H1 (cell line): ENCODE data around the gene AIPL1. TPM values are rescaled to one million over a fixed set of nuclear protein-coding genes. Genes with fewer than 3 reads are reported as not detected.

Experiments
- CTCF ChIA-PET: fragments of 300-600 bp; sonication (Branson Sonifier 250); formaldehyde crosslinking; loops from one replicate; lab custom pipeline; 2021; ENCODE audit not compliant: partially characterized antibody; lab: Charles Lee
- POLR2A ChIA-PET: fragments of 300-600 bp; sonication (Branson Sonifier 250); formaldehyde crosslinking; loops from one replicate; lab custom pipeline; 2021; ENCODE audit warnings: inconsistent platforms; ENCODE audit not compliant: partially characterized antibody; lab: Charles Lee
- DNase-seq, 2 experiments: peaks; one replicate each; pipeline versions ENCODE4 v3.0.0 to v3.0.0-alpha.2; 2010 to 2022; ENCODE audit warnings: low spot score in 2 of 2, low read depth in 1 of 2, mixed read lengths in 1 of 2
- FAIRE-seq: peaks from 2 replicates; lab custom pipeline; 2011; peaks lifted over from hg19 to GRCh38; lab: Jason Lieb, UNC
- H2AFZ ChIP-seq: 2 replicates; pipeline ENCODE4 v1.8.1; 2012; ENCODE audit warnings: low read length, inconsistent platforms
- H2AK5ac ChIP-seq: 2 replicates; pipeline ENCODE4 v1.6.1; 2013; ENCODE audit warnings: low read depth, low read length
- H2BK120ac ChIP-seq: replicated peaks from 2 replicates; pipeline ENCODE3; 2013; ENCODE audit warnings: low read depth, low read length, inconsistent platforms
- H2BK12ac ChIP-seq: 2 replicates; pipeline ENCODE4 v1.6.1; 2013; ENCODE audit warnings: low read depth, low read length
- H2BK15ac ChIP-seq: 2 replicates; pipeline ENCODE4 v1.6.1; 2013; ENCODE audit warnings: low read length
- H2BK20ac ChIP-seq: 2 replicates; pipeline ENCODE4 v1.6.1; 2013; ENCODE audit warnings: low read length
- H2BK5ac ChIP-seq: 2 replicates; pipeline ENCODE4 v1.6.1; 2013; ENCODE audit warnings: low read depth, low read length
- H3K14ac ChIP-seq: 2 replicates; pipeline ENCODE4 v1.6.1; 2013; ENCODE audit warnings: inconsistent platforms; ENCODE audit not compliant: insufficient read length
- H3K18ac ChIP-seq: 2 replicates; pipeline ENCODE4 v1.6.1; 2013; ENCODE audit warnings: low read length; ENCODE audit errors: extremely low read depth
- H3K23ac ChIP-seq: 2 replicates; pipeline ENCODE4 v1.6.1; 2013; ENCODE audit warnings: inconsistent platforms; ENCODE audit not compliant: insufficient read length
- H3K23me2 ChIP-seq: 2 replicates; pipeline ENCODE4 v1.6.1; 2013; ENCODE audit warnings: low read depth, low read length
- H3K27ac ChIP-seq: 2 replicates; pipeline ENCODE4 v1.6.1; 2011; ENCODE audit warnings: low read depth, low read length, inconsistent platforms
- H3K27me3 ChIP-seq, 4 experiments: replicated peaks in 1 of 4; 1 replicate in 1 of 4; 2 replicates in 3 of 4; pipeline versions ENCODE4 v1.6.1 to v1.8.1; 2011 to 2013; ENCODE audit warnings: low read length in 3 of 4, mild to moderate bottlenecking in 3 of 4, inconsistent platforms in 2 of 4, mixed read lengths in 2 of 4, moderate library complexity in 1 of 4; ENCODE audit not compliant: control insufficient read depth in 3 of 4, insufficient read depth in 3 of 4; ENCODE audit errors: extremely low read depth in 1 of 4
- H3K36me3 ChIP-seq, 4 experiments: 2 replicates each; pipeline versions ENCODE4 v1.6.1 to v1.8.1; 2011 to 2013; ENCODE audit warnings: mild to moderate bottlenecking in 4 of 4, low read length in 3 of 4, moderate library complexity in 2 of 4, control low read depth in 1 of 4, inconsistent platforms in 1 of 4; ENCODE audit not compliant: insufficient read depth in 4 of 4, control insufficient read depth in 2 of 4
- H3K4ac ChIP-seq: replicated peaks from 2 replicates; pipeline ENCODE3; 2013; ENCODE audit warnings: low read length, low read depth, mixed read lengths, inconsistent platforms; ENCODE audit not compliant: insufficient read length
- H3K4me1 ChIP-seq, 4 experiments: replicated peaks in 1 of 4; 1 replicate in 1 of 4; 2 replicates in 3 of 4; pipeline versions ENCODE4 v1.6.1 to v1.8.1; 2011 to 2013; ENCODE audit warnings: low read length in 3 of 4, inconsistent platforms in 2 of 4, mixed read lengths in 1 of 4; ENCODE audit not compliant: insufficient read depth in 4 of 4, control insufficient read depth in 3 of 4
- H3K4me2 ChIP-seq, 2 experiments: 2 replicates each; pipeline versions ENCODE4 v1.6.1 to v1.8.1; 2011 to 2013; ENCODE audit warnings: low read depth in 2 of 2, low read length in 2 of 2, control low read depth in 1 of 2, inconsistent platforms in 1 of 2, mild to moderate bottlenecking in 1 of 2; ENCODE audit not compliant: insufficient read depth in 1 of 2
- H3K4me3 ChIP-seq, 4 experiments: fragments of 200-600, 300-600 bp in 1 of 4; sonication (generic), shearing (Covaris generic), sonication (Bioruptor Twin) in 1 of 4; 2 replicates each; pipeline versions ENCODE4 v1.5.1 to v1.8.1; 2011 to 2016; ENCODE audit warnings: low read length in 4 of 4, low read depth in 3 of 4, control low read depth in 2 of 4, inconsistent platforms in 2 of 4, mild to moderate bottlenecking in 2 of 4, mixed read lengths in 1 of 4, moderate library complexity in 1 of 4; ENCODE audit not compliant: insufficient read depth in 2 of 4; ENCODE audit errors: extremely low read depth in 1 of 4
- H3K56ac ChIP-seq: replicated peaks from 2 replicates; pipeline ENCODE3; 2013; ENCODE audit warnings: low read depth, mild to moderate bottlenecking, mixed read lengths, low read length, inconsistent platforms; ENCODE audit not compliant: insufficient read length
- H3K79me1 ChIP-seq: 2 replicates; pipeline ENCODE4 v1.6.1; 2013; ENCODE audit warnings: low read depth, low read length, control low read depth
- H3K79me2 ChIP-seq, 2 experiments: 2 replicates each; pipeline versions ENCODE4 v1.6.1 to v1.8.1; 2012 to 2013; ENCODE audit warnings: low read length in 2 of 2, mild to moderate bottlenecking in 2 of 2, inconsistent platforms in 1 of 2; ENCODE audit not compliant: insufficient read depth in 2 of 2, control insufficient read depth in 1 of 2
- H3K9ac ChIP-seq, 4 experiments: replicated peaks in 1 of 4; 1 replicate in 1 of 4; 2 replicates in 3 of 4; pipeline versions ENCODE4 v1.6.1 to v1.8.1; 2011 to 2013; ENCODE audit warnings: low read depth in 3 of 4, low read length in 3 of 4, control low read depth in 2 of 4, mild to moderate bottlenecking in 2 of 4, moderate library complexity in 2 of 4, inconsistent platforms in 1 of 4; ENCODE audit errors: extremely low read depth in 1 of 4
- H3K9me3 ChIP-seq, 2 experiments: 2 replicates each; pipeline versions ENCODE4 v1.6.1 to v1.8.1; 2012 to 2013; ENCODE audit warnings: mild to moderate bottlenecking in 2 of 2, moderate library complexity in 2 of 2, control low read depth in 1 of 2, inconsistent platforms in 1 of 2, low read depth in 1 of 2, low read length in 1 of 2, mixed read lengths in 1 of 2; ENCODE audit not compliant: insufficient read depth in 2 of 2
- H4K20me1 ChIP-seq, 2 experiments: replicated peaks in 1 of 2; 2 replicates each; pipeline versions ENCODE3 to v1.8.1; 2011 to 2013; ENCODE audit warnings: inconsistent platforms in 2 of 2, low read length in 2 of 2, mild to moderate bottlenecking in 1 of 2; ENCODE audit not compliant: insufficient read depth in 2 of 2, control insufficient read depth in 1 of 2
- H4K5ac ChIP-seq: 2 replicates; pipeline ENCODE4 v1.6.1; 2013; ENCODE audit warnings: low read length, low read depth, mixed read lengths, inconsistent platforms; ENCODE audit not compliant: insufficient read length
- H4K8ac ChIP-seq: 2 replicates; pipeline ENCODE4 v1.8.0; 2013; ENCODE audit warnings: mild to moderate bottlenecking, moderate library complexity, low read length, inconsistent platforms; ENCODE audit not compliant: insufficient read depth; ENCODE audit errors: extremely low read depth
- H4K91ac ChIP-seq: replicated peaks from 2 replicates; pipeline ENCODE3; 2013; ENCODE audit warnings: low read length, mixed read lengths, inconsistent platforms; ENCODE audit not compliant: insufficient read length
- ASH2L ChIP-seq: fragments of 200-600, 300-600 bp; sonication (generic); IDR thresholded peaks from one replicate; pipeline ENCODE4 v1.7.1; 2017; ENCODE audit warnings: low read length
- BCL11A ChIP-seq, 2 experiments: IDR thresholded peaks; one replicate each; pipeline ENCODE4 v1.6.1; 2011; ENCODE audit warnings: low read depth in 2 of 2, low read length in 2 of 2, mild to moderate bottlenecking in 2 of 2
- EP300 ChIP-seq, 2 experiments: IDR thresholded peaks; 1 replicate in 1 of 2; 2 replicates in 1 of 2; pipeline ENCODE4 v1.6.1; 2011 to 2012; ENCODE audit warnings: low read depth in 2 of 2, low read length in 2 of 2, mild to moderate bottlenecking in 2 of 2, borderline replicate concordance in 1 of 2, inconsistent platforms in 1 of 2, moderate library complexity in 1 of 2
- GABPA ChIP-seq: IDR thresholded peaks from 2 replicates; pipeline ENCODE4 v1.6.1; 2011; ENCODE audit warnings: mild to moderate bottlenecking, low read length, moderate library complexity, borderline replicate concordance; ENCODE audit not compliant: insufficient read depth
- POU5F1 ChIP-seq: IDR thresholded peaks from 2 replicates; pipeline ENCODE4 v1.6.1; 2011; ENCODE audit warnings: low read depth, mild to moderate bottlenecking, low read length, moderate library complexity
- SAP30 ChIP-seq: fragments of 300-600 bp; sonication (generic); IDR thresholded peaks from 2 replicates; pipeline ENCODE4 v1.7.1; 2012; ENCODE audit warnings: low read length, moderate library complexity, mild to moderate bottlenecking, inconsistent platforms; ENCODE audit not compliant: insufficient read depth, insufficient replicate concordance
- SIN3A ChIP-seq, 2 experiments: IDR thresholded peaks in 1 of 2; conservative IDR thresholded peaks in 1 of 2; 2 replicates each; pipeline ENCODE4 v1.6.1; 2011 to 2012; ENCODE audit warnings: low read length in 2 of 2, improper control_type of control experiment in 1 of 2, low read depth in 1 of 2, mild to moderate bottlenecking in 1 of 2
- SP1 ChIP-seq: IDR thresholded peaks from 2 replicates; pipeline ENCODE4 v1.6.1; 2011; ENCODE audit warnings: low read depth, low read length
- SRF ChIP-seq: IDR thresholded peaks from 2 replicates; pipeline ENCODE4 v1.6.1; 2011; ENCODE audit warnings: mild to moderate bottlenecking, low read depth, low read length, moderate library complexity
- SUZ12 ChIP-seq: fragments of 200-600 bp; sonication (generic); IDR thresholded peaks from 2 replicates; pipeline ENCODE4 v1.6.1; 2012; ENCODE audit warnings: mild to moderate bottlenecking, inconsistent platforms, low read length, moderate library complexity, mixed read lengths
- TBP ChIP-seq: IDR thresholded peaks from 2 replicates; pipeline ENCODE4 v1.6.1; 2011; ENCODE audit warnings: low read depth, low read length, improper control_type of control experiment
- YY1 ChIP-seq: IDR thresholded peaks from 2 replicates; pipeline ENCODE4 v1.6.1; 2011; ENCODE audit warnings: low read depth, mild to moderate bottlenecking, low read length
- ZNF274 ChIP-seq: IDR thresholded peaks from 2 replicates; pipeline ENCODE4 v1.7.0; 2012; ENCODE audit warnings: low read length, borderline replicate concordance; ENCODE audit errors: extremely low read depth
- WGBS, 2 experiments: shearing (Covaris generic) in 1 of 2; methylation state at CpG; one replicate each; pipeline versions ENCODE4 v1.1.6 to v1.1.7; 2013 to 2015; ENCODE audit warnings: low lambda C conversion rate in 2 of 2, mixed read lengths in 2 of 2, inconsistent platforms in 1 of 2, low coverage in 1 of 2, missing lambda C conversion rate in 1 of 2; ENCODE audit not compliant: insufficient replicate concordance in 2 of 2, insufficient coverage in 1 of 2, insufficient read length in 1 of 2; ENCODE audit errors: extremely low coverage in 1 of 2, missing lambda C conversion rate in 1 of 2; 5-methylcytosine and 5-hydroxymethylcytosine counted together
- polyA plus RNA-seq, 7 experiments: library from polyadenylated mRNA; depleted of rRNA in 3 of 7; stranded (reverse) in 5 of 7; unstranded in 2 of 7; fragments of >200 nt in 5 of 7; fragments of 200-250 nt in 2 of 7; gene quantifications; 1 replicate in 5 of 7; 2 replicates in 1 of 7; 4 replicates in 1 of 7; pipeline versions ENCODE4 v1.2.1 to v1.2.3, GENCODE V29; 2011 to 2013; ENCODE audit warnings: missing spikeins in 2 of 7, mixed read lengths in 2 of 7
- total RNA-seq: library from RNA; stranded (reverse); fragmentation: NEBNext Ultra II Directional; extraction: Animal tissue kit (Norgen Biotek cat#: 25700); gene quantifications from 2 replicates; pipeline ENCODE4 v1.2.1, GENCODE V29; 2021

AIPL1 gene
- total and polyA plus RNA-seq, 2 of the 8 experiments (the other 6 are each of a cell fraction or from before 2014, with no cell fraction given): 0.56 to 0.71 TPM

GRCh38 chr17:6476076-6476809 lies 41.3 kb upstream of the AIPL1 start:
- 87% methylated on average over 8 of the region's 8 CpGs; no CpG with 5 or more reads in 1 of the 2 experiments for WGBS, 2 experiments
- Histone ChIP-seq H2BK5ac (no peak overlapping the region), H4K20me1 (no peaks in the 10 kb centered on the region), H2AFZ (no peak overlapping the region), H3K4me1 (peaks cover 0 to 13% (median 9%) of the 10 kb centered on the region in 4 experiments; a peak in 4 of 7 replicates), H2BK20ac (no peak overlapping the region), H2BK12ac (no peak overlapping the region), H3K4ac (no peak overlapping the region), H3K27me3 (no peaks in the 10 kb centered on the region), H3K27ac (no peak overlapping the region), H3K4me2 (no peak overlapping the region), H4K8ac (no peak overlapping the region; the same call in 1 of the 2 replicates), H3K18ac (no peak overlapping the region), H3K23ac (no peak overlapping the region), H3K79me2 (no peaks in the 10 kb centered on the region), H4K5ac (no peak overlapping the region), H2BK15ac (no peak overlapping the region), H2AK5ac (no peak overlapping the region), H3K36me3 (no peaks in the 10 kb centered on the region), H3K79me1 (no peaks in the 10 kb centered on the region), H3K9me3 (no peaks in the 10 kb centered on the region), H3K9ac (no peak overlapping the region), H3K56ac (no peak overlapping the region), H4K91ac (no peak overlapping the region), H3K14ac (no peak overlapping the region), H3K4me3 (no peak overlapping the region), H3K23me2 (no peaks in the 10 kb centered on the region), H2BK120ac (no peak overlapping the region)
- no peak for FAIRE-seq
- DNase-seq: no peak
- CTCF ChIA-PET: interaction anchor here (6.4 kb wide), 1 partner anchor 14 kb away, joined by 68 read pairs; no protein-coding TSS in a partner anchor
- POLR2A ChIA-PET: no interaction called here
- TF ChIP-seq SRF: no peak
- TF ChIP-seq ZNF274: no peak
- no peak for TF ChIP-seq BCL11A (IDR thresholded peaks at IDR 0.05; ENCODE audit: low read depth in 2 of 2, low read length in 2 of 2)
- no peak for TF ChIP-seq SAP30
- no peak for TF ChIP-seq YY1
- TF ChIP-seq TBP: no peak
- TF ChIP-seq ASH2L: no peak
- no peak for TF ChIP-seq EP300 (IDR thresholded peaks at IDR 0.05; ENCODE audit: borderline replicate concordance in 1 of 2, low read depth in 2 of 2, low read length in 2 of 2)
- TF ChIP-seq SP1: no peak
- TF ChIP-seq SIN3A (conservative IDR thresholded peaks at IDR 0.05 in 1 of 2, IDR thresholded peaks at IDR 0.05 in 1 of 2; ENCODE audit: low read depth in 1 of 2, low read length in 2 of 2): no peak
- TF ChIP-seq GABPA: no peak
- TF ChIP-seq SUZ12: no peak
- TF ChIP-seq POU5F1: no peak
